A549 (cell line): ENCODE data around the gene RXFP2.

Experiments
- CBX2 ChIP-seq: fragments of 200-600 bp; sonication (generic); IDR thresholded peaks from 2 replicates; pipeline ENCODE4 v1.6.1; 2016; ENCODE audit warnings: low read depth, mild to moderate bottlenecking, borderline replicate concordance
- CTCF ChIP-seq: fragments of >200 bp; sonication (Bioruptor Twin); formaldehyde crosslinking; IDR thresholded peaks from 3 replicates; pipeline ENCODE4 v1.5.1; 2016
- MYC ChIP-seq: IDR thresholded peaks from 2 replicates; pipeline ENCODE4 v1.6.1; 2012; ENCODE audit warnings: mild to moderate bottlenecking, inconsistent platforms, low read length, improper control_type of control experiment, borderline replicate concordance
- POLR2A ChIP-seq: IDR thresholded peaks from 2 replicates; pipeline ENCODE4 v1.6.1; 2012; ENCODE audit warnings: mild to moderate bottlenecking, low read length
- POLR2AphosphoS2 ChIP-seq: conservative IDR thresholded peaks from 2 replicates; pipeline ENCODE4 v1.6.1; 2012; ENCODE audit warnings: low read length, improper control_type of control experiment, inconsistent platforms
- RNF2 ChIP-seq: fragments of 200-600 bp; sonication (generic); IDR thresholded peaks from 2 replicates; pipeline ENCODE4 v1.6.1; 2016; ENCODE audit warnings: low read depth, mild to moderate bottlenecking, antibody characterized with exemption, moderate library complexity, borderline replicate concordance

- TF ChIP-seq CTCF: no peak
- TF ChIP-seq RNF2: no peak
- TF ChIP-seq POLR2A: no peak
- no peak for TF ChIP-seq MYC
- TF ChIP-seq POLR2AphosphoS2: no peak
- TF ChIP-seq CBX2: no peak
These were observed 78.9 kb downstream of the RXFP2 start for GRCh38 chr13:31818236-31818635.
